Activated CD8-positive, alpha-beta memory T cell treated with anti-CD3 and anti-CD28 coated beads, Interleukin-2, amount 50 U/mL, for 24 hours (primary cell): ENCODE measurements around the gene NDUFS6.

ENCODE experiments used
- DNase-seq: peaks from one replicate; pipeline ENCODE4 v3.0.0-alpha.2; 2020; ENCODE audit errors: extremely low read depth

Gene NDUFS6

GRCh38 chr5:1801222-1801966 is at the start of gene NDUFS6:
NDUFS6 (plus strand) TSS chr5:1801407; CDS start chr5:1801418, 11 bp downstream.
- no peak for DNase-seq

- no peak for DNase-seq
These were observed 49.1 kb upstream of the NDUFS6 start for GRCh38 chr5:1751864-1752822.

GRCh38 chr5:1752881-1753280 is 48.3 kb upstream of the NDUFS6 start:
- no peak for DNase-seq

- no peak for DNase-seq
These were observed 47.7 kb upstream of the NDUFS6 start for GRCh38 chr5:1753490-1753889.

- DNase-seq = no peak
These were observed 46.5 kb upstream of the NDUFS6 start for GRCh38 chr5:1754531-1755220.

GRCh38 chr5:1755321-1755949 is 45.8 kb upstream of the NDUFS6 start:
- no peak for DNase-seq

GRCh38 chr5:1756481-1756880 is 44.7 kb upstream of the NDUFS6 start:
- DNase-seq = no peak

GRCh38 chr5:1757511-1757910 is 43.7 kb upstream of the NDUFS6 start:
- DNase-seq = no peak

- no peak for DNase-seq
These were observed 42.6 kb upstream of the NDUFS6 start for GRCh38 chr5:1758574-1758973.

GRCh38 chr5:1759378-1759970 is 41.7 kb upstream of the NDUFS6 start:
- no peak for DNase-seq

GRCh38 chr5:1760231-1760630 is 41.0 kb upstream of the NDUFS6 start:
- DNase-seq = no peak

- DNase-seq = no peak
These were observed 40.4 kb upstream of the NDUFS6 start for GRCh38 chr5:1760656-1761452.

- no peak for DNase-seq
These were observed 39.8 kb upstream of the NDUFS6 start for GRCh38 chr5:1761453-1761755.

GRCh38 chr5:1762121-1762882 is 38.9 kb upstream of the NDUFS6 start:
- DNase-seq = no peak

GRCh38 chr5:1762883-1763547 is 38.2 kb upstream of the NDUFS6 start:
- DNase-seq = no peak

- DNase-seq = no peak
These were observed 37.7 kb upstream of the NDUFS6 start for GRCh38 chr5:1763548-1763911.

GRCh38 chr5:1763960-1764605 is 37.1 kb upstream of the NDUFS6 start:
- DNase-seq = no peak

- no peak for DNase-seq
These were observed 36.6 kb upstream of the NDUFS6 start for GRCh38 chr5:1764606-1764960.
